HEK293T (cell line): ENCODE data around the gene ARHGAP26.

Experiments used
- CTCF ChIA-PET: fragments of 350-600 bp; formaldehyde crosslinking; extraction: SDS; loops from one replicate; lab custom pipeline; 2021; ENCODE audit warnings: antibody characterized with exemption, inconsistent platforms; lab: Yijun Ruan, JAX
- POLR2A ChIA-PET: fragments of 350-600 bp; formaldehyde crosslinking; extraction: SDS; loops from one replicate; lab custom pipeline; 2020; ENCODE audit warnings: antibody characterized with exemption, inconsistent platforms; lab: Yijun Ruan, JAX
- DNase-seq: peaks from one replicate; pipeline ENCODE4 v3.0.0; 2012; ENCODE audit warnings: mixed read lengths; ENCODE audit errors: extremely low spot score
- ARNT ChIP-seq: fragments of 450-650 bp; IDR thresholded peaks from 2 replicates; pipeline ENCODE4 v1.6.1; 2017; ENCODE audit warnings: mild to moderate bottlenecking
- BHLHE40 ChIP-seq: fragments of 450-650 bp; IDR thresholded peaks from 2 replicates; pipeline ENCODE4 v1.6.1; 2016; ENCODE audit warnings: mild to moderate bottlenecking, moderate library complexity, borderline replicate concordance
- CTBP1 ChIP-seq: fragments of 450-650 bp; IDR thresholded peaks from 2 replicates; pipeline ENCODE4 v1.6.1; 2016; ENCODE audit warnings: borderline replicate concordance
- ELF4 ChIP-seq: fragments of 450-650 bp; IDR thresholded peaks from 2 replicates; pipeline ENCODE4 v1.6.1; 2017; ENCODE audit warnings: antibody characterized with exemption
- FOXA1 ChIP-seq: fragments of 450-650 bp; IDR thresholded peaks from 2 replicates; pipeline ENCODE4 v1.6.1; 2016; ENCODE audit warnings: mild to moderate bottlenecking
- FOXK2 ChIP-seq: fragments of 450-650 bp; IDR thresholded peaks from 2 replicates; pipeline ENCODE4 v1.6.1; 2016; ENCODE audit warnings: mild to moderate bottlenecking
- FOXM1 ChIP-seq: fragments of 450-650 bp; IDR thresholded peaks from 2 replicates; pipeline ENCODE4 v1.6.1; 2017; ENCODE audit warnings: mild to moderate bottlenecking, borderline replicate concordance
- HDGF ChIP-seq: fragments of 450-650 bp; IDR thresholded peaks from 2 replicates; pipeline ENCODE4 v1.6.1; 2017; ENCODE audit warnings: antibody characterized with exemption, borderline replicate concordance
- L3MBTL2 ChIP-seq: fragments of 450-650 bp; conservative IDR thresholded peaks from 2 replicates; pipeline ENCODE4 v1.6.1; 2016; ENCODE audit warnings: mild to moderate bottlenecking
- LEF1 ChIP-seq: fragments of 450-650 bp; IDR thresholded peaks from 2 replicates; pipeline ENCODE4 v1.6.1; 2017; ENCODE audit warnings: mild to moderate bottlenecking, borderline replicate concordance
- NFRKB ChIP-seq: fragments of 450-650 bp; IDR thresholded peaks from 2 replicates; pipeline ENCODE4 v1.6.1; 2016; ENCODE audit warnings: mild to moderate bottlenecking, moderate library complexity
- SP1 ChIP-seq: fragments of 450-650 bp; IDR thresholded peaks from 2 replicates; pipeline ENCODE4 v1.6.1; 2017
- SUZ12 ChIP-seq: fragments of 450-650 bp; IDR thresholded peaks from 2 replicates; pipeline ENCODE4 v1.6.1; 2016; ENCODE audit warnings: mild to moderate bottlenecking
- TARDBP ChIP-seq: fragments of 450-650 bp; IDR thresholded peaks from 2 replicates; pipeline ENCODE4 v1.6.1; 2016
- ZNF384 ChIP-seq: fragments of 450-650 bp; IDR thresholded peaks from 2 replicates; pipeline ENCODE4 v1.6.1; 2016
- TF ChIP-seq, protein P1 (sequence below): fragments of 450-650 bp; IDR thresholded peaks from 2 replicates; pipeline ENCODE4 v1.6.1; 2016

Gene ARHGAP26

GRCh38 chr5:143263272-143263810 lies 493.2 kb downstream of the ARHGAP26 start:
- DNase-seq = no peak
- POLR2A ChIA-PET = no interaction called here
- CTCF ChIA-PET = no interaction called here
- TF ChIP-seq TARDBP (no peak), CTBP1 (no peak)

DNA sequence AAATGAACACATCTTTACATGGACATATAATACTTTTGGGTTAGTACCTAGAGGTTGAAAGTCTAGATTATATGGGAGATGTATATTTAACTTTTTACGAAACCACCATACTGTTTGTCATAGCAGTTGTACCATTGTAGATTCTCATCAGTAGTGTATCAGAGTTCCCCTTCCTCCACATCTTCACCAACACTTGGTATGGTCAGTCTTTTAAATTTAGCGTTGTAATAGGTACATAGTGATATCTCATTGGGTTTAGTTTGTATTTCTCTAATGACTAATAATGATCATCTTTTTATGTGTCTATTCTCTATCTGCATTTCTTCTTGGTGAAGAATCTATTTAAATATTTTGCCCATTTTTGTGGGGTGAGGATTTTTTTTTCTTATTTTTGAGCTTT lies 495.8 kb downstream of the ARHGAP26 start:
- POLR2A ChIA-PET = no interaction called here

GRCh38 chr5:143267186-143267585 lies 497.0 kb downstream of the ARHGAP26 start:
- DNase-seq = no peak
- POLR2A ChIA-PET = no interaction called here
- TF ChIP-seq ZNF384 (no peak), FOXK2 (no peak), TARDBP (no peak), ARNT (no peak), L3MBTL2 (no peak), SUZ12 (no peak), HDGF (no peak), FOXM1 (no peak), SP1 (no peak), CTBP1 (no peak), BHLHE40 (no peak), FOXA1 (no peak), LEF1 (no peak), NFRKB (no peak), ELF4 (no peak)
- TF ChIP-seq, protein P1, sequence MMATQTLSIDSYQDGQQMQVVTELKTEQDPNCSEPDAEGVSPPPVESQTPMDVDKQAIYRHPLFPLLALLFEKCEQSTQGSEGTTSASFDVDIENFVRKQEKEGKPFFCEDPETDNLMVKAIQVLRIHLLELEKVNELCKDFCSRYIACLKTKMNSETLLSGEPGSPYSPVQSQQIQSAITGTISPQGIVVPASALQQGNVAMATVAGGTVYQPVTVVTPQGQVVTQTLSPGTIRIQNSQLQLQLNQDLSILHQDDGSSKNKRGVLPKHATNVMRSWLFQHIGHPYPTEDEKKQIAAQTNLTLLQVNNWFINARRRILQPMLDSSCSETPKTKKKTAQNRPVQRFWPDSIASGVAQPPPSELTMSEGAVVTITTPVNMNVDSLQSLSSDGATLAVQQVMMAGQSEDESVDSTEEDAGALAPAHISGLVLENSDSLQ = no peak
- CTCF ChIA-PET = no interaction called here

More for the DNA sequence above, 495.8 kb downstream of the ARHGAP26 start:
- TF ChIP-seq CTBP1 (no peak), BHLHE40 (no peak), SP1 (no peak), SUZ12 (no peak), L3MBTL2 (no peak), NFRKB (no peak), FOXK2 (no peak), LEF1 (no peak)
- TF ChIP-seq, protein P1 = no peak
- DNase-seq = no peak
- CTCF ChIA-PET = no interaction called here

DNA sequence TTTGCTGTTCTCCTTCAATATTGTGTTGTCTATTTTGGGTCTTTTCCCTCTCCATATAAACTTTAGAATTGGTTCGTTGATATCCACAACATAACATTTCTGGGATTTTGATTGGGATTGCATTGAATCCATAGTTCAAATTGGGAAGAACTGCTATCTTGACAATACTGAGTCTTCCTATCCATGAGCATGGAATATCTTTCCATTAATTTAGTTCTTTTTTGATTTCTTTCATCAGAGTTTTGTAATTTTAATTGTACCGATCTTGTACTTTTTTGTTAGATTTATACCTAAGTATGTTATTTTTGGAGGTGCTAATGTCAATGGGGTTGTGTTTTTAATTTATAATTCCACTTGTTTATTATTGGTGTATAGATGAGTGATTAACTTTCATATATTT lies 498.2 kb downstream of the ARHGAP26 start:
- no peak for DNase-seq
- ChIA-PET POLR2A (no interaction called here), CTCF (no interaction called here)
- TF ChIP-seq ZNF384 (no peak), BHLHE40 (no peak), L3MBTL2 (no peak), SP1 (no peak), FOXK2 (no peak), CTBP1 (no peak), ELF4 (no peak)
- TF ChIP-seq, protein P1 = no peak

DNA sequence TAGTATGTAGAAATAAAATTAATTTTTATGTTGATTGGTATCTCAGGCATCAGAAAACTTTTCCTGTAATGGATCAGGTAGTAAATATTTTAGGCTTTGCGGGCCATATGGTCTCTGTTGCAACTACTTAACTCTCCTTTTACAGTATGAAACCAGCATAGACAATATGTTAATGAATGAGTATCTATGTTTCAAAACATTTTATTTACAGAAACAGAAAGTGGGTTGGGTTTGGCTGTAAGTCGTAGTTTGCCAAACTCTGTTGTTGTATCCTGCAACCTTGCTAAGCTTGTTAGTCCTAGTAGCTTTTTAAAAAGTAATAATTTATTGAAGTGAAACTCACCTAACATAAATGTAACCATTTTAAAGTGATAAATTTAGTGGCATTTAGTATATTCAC lies 501.3 kb downstream of the ARHGAP26 start:
- POLR2A ChIA-PET = interaction anchor here (1.0 kb wide), 1 partner anchor 133 kb away, joined by 3 read pairs; no protein-coding TSS in a partner anchor
- CTCF ChIA-PET = no interaction called here
- DNase-seq = no peak
- no peak for TF ChIP-seq FOXA1
- TF ChIP-seq CTBP1 = no peak
- TF ChIP-seq, protein P1 = no peak
- TF ChIP-seq L3MBTL2 = no peak
- TF ChIP-seq SP1 = no peak
- TF ChIP-seq ARNT = no peak
- no peak for TF ChIP-seq FOXM1
- no peak for TF ChIP-seq NFRKB
- TF ChIP-seq LEF1 = no peak
- no peak for TF ChIP-seq ZNF384

DNA sequence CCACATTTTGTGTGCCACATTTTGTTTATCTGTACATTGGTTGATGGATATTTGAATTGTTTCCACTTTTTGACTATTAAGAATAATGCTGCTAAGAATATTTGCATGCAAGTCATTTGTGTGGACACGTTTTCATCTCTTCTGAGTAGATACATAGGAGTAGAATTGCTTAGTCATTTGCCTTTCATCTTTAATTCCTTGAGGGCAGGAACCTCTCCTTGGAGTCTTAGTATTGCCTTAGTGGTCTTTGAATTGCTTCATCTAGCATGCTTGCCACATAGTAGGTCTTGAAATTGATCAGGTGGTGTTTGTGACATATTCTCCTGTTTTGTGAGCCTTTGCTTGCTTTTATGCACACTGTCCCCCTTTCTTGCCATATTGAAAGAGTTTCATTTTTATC lies 504.8 kb downstream of the ARHGAP26 start:
- TF ChIP-seq, protein P1 = no peak
- TF ChIP-seq NFRKB (no peak), ARNT (no peak), CTBP1 (no peak), FOXK2 (no peak), BHLHE40 (no peak), ELF4 (no peak), FOXM1 (no peak), ZNF384 (no peak), FOXA1 (no peak), LEF1 (no peak), HDGF (no peak), SP1 (no peak), L3MBTL2 (no peak), TARDBP (no peak)
- CTCF ChIA-PET = no interaction called here
- DNase-seq = no peak
- POLR2A ChIA-PET = no interaction called here
